ENCODE results near the gene EXOSC6.
"Not testable (repeated sequence)": the region's sequence is repeated elsewhere in the genome, so short reads cannot be mapped to it uniquely, and the experiment has no call there.

Gene EXOSC6

GRCh38 chr16:70198666-70199065 is 53.1 kb downstream of the EXOSC6 start:
- not testable (repeated sequence) for DNase-seq (ENCODE audit: low spot score)

GRCh38 chr16:70198230-70198629 is 53.5 kb downstream of the EXOSC6 start:
- DNase-seq (ENCODE audit: low spot score), result not testable (repeated sequence)

- DNase-seq (ENCODE audit: low spot score), result peak; percentile 29
Observed at GRCh38 chr16:70197611-70198010, 54.1 kb downstream of the EXOSC6 start.
